ENCODE measurements around the gene E2F1.

The E2F1 gene, protein sequence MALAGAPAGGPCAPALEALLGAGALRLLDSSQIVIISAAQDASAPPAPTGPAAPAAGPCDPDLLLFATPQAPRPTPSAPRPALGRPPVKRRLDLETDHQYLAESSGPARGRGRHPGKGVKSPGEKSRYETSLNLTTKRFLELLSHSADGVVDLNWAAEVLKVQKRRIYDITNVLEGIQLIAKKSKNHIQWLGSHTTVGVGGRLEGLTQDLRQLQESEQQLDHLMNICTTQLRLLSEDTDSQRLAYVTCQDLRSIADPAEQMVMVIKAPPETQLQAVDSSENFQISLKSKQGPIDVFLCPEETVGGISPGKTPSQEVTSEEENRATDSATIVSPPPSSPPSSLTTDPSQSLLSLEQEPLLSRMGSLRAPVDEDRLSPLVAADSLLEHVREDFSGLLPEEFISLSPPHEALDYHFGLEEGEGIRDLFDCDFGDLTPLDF

DNA sequence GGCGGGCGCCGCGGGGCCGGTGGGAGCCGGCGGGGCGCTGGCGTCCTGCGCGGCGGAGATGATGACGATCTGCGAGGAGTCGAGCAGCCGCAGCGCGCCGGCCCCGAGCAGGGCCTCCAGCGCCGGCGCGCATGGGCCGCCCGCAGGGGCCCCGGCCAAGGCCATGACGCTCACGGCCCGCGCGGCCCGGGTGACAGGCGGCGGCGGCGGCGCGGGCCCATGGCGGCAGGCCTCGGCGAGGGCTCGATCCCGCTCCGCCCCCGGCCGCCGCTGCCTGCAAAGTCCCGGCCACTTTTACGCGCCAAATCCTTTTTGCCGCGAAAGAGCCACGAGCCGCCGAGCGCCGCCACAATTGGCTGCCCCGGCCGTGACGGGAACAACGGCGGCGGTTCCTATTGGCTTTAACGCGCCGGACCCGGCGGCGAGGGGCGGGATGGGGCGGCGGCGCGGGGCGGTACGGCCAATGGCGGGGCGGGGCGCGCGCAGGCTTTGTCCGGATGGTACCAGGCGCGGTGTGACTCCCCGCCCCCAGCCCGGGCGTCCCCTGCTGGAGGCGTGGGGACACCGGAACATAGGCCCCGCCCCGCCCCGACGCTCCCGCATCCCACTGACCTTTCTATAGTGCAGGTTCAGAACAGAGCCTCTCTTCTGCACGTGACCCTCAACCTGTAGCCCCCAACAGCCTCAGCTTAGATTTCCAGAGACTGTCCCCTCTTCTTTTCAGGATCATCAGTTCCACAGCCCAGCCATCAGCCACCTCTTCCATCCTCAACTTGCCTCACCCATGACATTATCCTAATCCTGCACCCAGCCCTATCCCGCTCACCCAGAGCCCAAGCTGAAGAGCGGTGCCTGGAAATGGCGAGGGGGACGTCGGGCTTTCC, at the start of gene E2F1:
Gene E2F1 (minus strand): TSS at position 286 of the 884 bp plus-strand sequence. CDS start 121 bp downstream, at position 165.
- peak; percentile 83 to 90 for DNase-seq (ENCODE audit: low read depth in 2 of 2)

DNA sequence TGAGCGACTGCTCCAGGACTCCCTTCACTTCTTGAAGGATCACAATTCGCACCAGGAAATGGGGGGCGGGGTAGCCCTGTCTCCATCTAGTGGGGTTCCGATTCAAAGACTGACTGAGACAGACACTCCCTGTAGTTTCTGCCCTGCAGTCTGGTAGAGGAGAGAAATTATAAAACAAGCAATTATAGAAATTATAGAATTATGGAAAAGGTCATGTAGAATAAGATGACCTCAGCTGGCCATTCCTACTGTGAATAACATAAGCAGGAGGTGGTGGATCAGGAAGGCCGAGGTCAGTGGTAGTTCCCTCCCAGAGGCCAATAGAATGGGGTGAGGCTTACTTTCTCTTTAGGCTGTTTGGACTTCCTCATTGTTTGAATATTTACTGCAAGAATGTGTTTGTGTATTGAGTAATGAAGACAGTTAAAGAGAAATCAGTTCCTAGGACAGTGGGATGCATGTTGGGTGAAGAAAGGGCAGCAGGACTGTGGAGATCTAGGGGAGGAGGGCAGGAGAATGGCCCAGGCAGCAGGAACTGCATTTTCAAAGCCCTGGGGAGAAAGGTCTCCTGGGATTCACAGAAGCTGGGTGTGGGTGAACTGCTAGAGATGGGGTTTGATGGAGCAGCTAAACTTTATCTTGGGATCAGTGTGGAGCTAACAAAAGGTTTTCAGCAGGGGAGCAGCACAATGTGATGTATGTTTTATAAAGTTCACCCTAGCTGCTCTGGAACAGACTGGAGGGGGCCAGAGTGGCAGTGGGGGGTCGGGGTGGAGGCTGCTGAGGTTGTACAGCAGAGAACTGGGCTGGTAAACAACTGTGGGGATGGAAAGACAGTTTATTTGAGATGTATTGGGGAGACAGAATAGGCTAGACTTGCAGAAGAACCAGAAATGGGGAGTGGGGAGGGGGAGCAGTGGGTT, 47.7 kb upstream of the E2F1 start:
- DNase-seq (ENCODE audit: low read depth in 2 of 2), result no peak

DNA sequence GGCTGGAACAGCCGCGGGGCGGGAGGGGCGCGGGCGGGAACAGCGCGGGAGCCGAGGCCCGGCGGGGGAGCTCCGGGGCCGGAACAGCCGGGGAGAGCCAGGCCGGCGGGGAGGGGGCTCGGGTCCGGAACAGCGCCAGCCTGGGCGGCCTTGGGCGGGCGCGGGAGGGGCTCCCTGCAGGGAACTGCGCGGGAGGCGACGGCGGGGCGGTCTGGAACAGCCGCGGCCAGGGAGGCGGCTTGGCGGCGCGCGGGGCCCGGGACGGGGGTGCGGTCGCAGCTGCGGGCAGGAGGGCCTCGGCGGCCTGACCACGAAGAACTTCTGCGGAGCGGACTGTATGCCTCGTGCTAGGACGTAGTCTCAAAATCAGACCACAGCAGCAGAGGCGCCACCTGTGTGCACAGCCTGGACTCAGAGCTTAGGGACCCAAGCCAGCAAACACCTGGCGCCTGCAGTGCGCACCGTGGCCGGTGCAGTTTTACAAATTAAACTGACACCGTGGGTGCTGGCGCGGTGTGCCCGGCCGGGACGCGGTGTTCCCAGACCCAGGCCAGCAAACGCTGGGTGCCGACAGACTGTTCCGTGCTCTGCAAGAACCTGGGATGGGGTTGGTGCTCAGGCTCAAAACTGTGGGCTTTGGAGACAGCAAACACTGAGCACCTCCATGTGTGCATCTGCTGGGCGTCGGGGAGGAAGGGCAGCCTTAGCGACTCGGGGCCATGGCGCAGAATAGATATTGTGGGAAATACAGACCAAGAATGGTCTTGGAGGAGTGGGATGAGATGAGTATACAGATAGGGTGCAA, 46.2 kb upstream of the E2F1 start:
- DNase-seq (ENCODE audit: low read depth in 2 of 2), result peak; percentile 59 to 64

DNA sequence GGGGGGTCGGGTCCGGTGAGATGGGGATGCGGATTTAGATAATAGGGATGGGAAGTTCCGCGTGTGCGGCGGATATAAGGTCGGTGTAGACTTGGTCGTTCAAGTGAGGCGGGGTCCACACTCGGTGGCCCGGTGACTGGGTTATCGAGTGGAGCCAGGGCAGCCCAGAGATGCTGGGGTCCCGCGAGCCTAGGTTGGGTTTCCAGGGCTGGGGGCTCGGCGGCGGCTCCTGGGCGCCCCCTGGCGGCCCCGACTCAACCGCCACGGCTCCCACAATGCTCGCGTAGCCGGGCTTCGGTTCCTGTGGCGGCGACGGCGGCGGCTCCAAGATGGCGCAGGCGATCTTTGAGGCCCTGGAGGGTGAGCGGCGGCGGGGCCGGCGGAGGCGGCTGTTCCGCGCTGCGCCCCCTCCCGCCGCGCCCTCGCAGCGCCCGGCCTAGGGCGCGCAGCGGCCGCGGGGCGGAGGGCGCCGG, 45.5 kb upstream of the E2F1 start, which contains the start of gene ZNF341:
Gene ZNF341 (plus strand): TSS at position 304 of the 473 bp plus-strand sequence. CDS start 26 bp downstream, at position 330.
- DNase-seq (ENCODE audit: low read depth in 2 of 2), result peak; percentile 73 to 78

DNA sequence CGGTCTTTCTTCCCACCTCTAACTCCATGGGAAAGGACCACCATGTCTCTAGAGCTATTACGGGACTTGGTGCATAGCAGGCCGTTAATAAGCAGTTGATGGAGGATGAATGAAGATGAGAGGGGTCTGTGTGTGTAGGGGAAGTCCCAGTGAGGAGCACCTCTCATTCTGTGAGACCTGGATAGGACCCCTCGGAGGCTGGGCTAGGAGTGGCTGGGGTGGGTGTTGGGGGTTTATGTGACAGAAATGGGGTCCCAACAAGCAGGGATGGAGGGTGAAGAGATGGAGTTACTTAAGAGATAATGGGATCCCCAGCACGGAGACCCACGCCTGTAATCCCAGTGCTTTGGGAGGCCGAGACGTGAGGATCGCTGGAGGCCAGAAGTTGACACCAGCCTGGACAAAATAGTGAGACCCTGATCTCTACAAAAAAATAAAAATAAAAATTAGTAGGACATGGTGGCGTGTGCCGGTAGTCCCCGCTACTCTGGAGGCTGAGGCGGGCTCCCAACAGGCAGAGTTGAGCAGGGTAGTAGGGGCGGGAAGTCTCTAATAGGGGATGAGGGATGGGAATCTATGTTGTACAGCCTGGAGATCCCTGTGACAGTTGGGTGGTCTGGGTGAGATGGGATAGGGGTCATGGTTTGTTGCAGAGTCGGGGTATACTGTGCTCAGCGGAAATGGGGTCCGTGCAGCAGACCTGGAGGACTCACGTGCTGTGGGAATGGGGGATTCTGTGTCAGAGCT, 44.9 kb upstream of the E2F1 start:
- no peak for DNase-seq (ENCODE audit: low read depth in 2 of 2)

DNA sequence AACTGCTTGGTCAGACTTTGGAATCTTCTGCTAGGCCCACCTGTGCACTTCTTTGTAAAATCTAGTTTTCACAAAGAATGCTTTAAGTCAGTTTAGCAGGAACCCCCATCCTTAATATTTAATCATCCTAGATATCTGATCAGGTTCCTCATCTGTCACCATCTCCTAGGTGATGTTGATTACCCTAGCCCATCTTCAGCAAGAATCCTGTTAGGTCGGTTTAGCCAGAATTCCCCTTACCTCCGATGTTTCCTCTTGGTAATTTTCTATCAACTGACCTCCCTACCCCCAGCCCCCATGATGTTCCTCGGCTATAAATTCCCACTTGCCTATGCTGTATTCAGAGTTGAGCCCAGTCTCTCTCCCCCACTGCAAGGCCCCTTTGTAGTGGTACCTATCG, 42.9 kb upstream of the E2F1 start:
- DNase-seq (ENCODE audit: low read depth in 2 of 2), result no peak

DNA sequence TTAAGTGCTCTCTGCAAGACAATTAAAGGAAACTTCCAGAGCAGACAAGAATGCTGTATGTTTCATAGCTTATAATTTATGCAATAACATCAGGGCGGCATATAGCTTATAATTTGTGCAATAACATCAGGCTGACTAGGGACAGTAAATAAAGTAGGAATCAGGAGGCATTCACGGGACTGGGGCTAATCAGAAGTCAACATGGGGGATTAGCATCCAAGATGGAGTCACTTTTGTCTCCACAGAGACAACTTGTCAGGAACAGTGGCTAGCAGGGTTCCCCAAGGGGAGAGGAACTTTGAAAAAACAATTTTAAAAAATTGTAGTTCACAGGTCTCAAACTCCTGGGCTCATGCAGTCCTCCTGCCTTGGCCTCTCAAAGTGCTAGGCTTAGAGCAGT, 42.3 kb upstream of the E2F1 start:
- DNase-seq (ENCODE audit: low read depth in 2 of 2), result no peak

DNA sequence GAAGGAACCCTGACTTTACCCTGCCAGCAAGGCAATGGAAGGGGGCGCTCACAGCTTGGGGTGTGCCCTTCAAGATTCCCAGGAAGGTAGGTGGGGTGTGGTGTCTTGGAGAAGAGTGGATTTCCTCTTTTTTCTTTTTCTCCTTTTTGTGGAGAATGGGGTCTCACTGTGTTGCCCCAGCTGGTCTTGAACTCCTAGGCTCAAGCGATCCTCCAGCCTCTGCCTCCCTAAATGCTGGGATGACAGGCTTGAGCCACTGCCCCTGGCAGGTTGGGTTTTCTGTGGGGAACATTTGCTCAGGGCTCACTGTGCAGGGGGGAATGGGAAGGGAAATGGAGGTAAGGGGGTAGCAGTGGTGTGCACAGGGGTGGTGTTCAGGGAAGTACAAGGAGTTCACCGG, 41.6 kb upstream of the E2F1 start:
- no peak for DNase-seq (ENCODE audit: low read depth in 2 of 2)

DNA sequence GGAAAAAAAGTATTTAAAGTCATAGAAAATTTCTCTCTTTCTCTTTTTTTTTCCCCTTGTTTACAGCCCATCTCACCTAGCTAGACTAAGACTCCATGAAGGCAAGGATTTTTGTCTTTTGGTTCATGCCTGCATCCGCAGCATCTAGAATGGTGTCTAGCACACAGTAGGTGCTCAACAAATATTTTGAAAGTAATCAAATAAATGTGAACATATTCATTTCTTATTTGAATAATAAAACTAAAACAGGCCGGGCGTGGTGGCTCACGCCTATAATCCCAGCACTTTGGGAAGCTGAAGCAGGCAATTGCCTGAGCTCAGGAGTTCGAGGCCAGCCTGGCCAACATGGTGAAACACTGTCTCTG, 40.9 kb upstream of the E2F1 start:
- no peak for DNase-seq (ENCODE audit: low read depth in 2 of 2)

DNA sequence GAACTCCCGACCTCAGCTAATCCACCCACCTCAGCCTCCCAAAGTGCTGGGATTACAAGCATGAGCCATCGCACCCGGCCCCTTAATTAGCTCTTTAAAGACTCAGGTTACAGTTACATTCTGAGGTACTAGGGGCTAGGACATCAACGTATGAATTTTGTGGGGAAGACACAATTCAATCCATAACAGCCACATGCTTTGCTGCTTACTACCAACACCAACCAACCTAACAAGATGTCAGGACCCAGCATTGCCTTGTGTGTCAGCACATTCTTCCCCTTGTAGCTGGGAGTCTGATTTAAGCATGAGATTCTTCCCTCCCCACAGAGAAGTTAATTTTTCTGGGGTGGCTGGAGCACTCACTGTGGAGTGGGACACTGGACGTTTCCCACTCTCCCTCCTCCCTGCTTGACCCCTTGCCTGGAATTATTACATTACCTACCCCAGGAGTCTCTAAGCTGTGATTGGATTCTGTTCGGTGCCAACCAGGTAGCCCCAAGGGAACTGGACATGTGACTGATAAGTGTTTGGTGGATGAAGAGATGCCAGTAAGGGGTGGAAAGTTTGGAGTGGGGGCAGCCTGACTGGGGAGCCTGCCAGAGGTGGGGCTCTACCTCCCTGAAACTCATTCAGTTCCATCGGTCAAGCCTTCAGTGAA, 39.6 kb upstream of the E2F1 start:
- DNase-seq (ENCODE audit: low read depth in 2 of 2), result no peak

DNA sequence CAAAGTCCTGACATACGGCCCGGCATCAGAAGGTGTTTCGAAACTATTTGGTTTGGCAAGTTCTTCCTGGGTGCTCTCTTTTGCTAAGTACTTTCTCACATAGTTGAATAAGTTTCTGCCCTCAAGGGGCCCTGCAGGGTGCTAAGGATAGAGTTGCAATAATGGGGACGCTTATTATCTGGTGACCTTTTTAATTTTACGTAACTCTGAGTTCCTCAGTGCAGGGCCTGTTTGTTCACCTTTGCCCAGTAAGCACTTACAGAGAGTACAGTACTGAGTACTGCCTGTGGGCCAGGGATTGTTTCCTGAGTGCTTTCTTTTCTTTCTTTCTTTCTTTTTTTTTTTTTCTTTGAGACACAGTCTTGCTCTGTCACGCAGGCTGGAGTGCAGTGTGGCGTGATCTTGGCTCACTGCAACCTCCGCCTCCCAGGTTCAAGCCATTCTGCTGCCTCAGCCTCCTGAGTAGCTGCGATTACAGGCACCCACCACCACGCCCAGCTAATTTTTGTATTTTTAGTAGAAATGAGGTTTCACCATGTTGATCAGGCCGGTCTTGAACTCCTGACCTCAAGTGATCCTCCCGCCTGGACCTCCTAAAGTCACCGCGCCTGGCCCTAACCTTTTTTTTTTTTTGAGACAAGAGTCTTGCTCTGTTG, 38.4 kb upstream of the E2F1 start:
- DNase-seq (ENCODE audit: low read depth in 2 of 2), result no peak

DNA sequence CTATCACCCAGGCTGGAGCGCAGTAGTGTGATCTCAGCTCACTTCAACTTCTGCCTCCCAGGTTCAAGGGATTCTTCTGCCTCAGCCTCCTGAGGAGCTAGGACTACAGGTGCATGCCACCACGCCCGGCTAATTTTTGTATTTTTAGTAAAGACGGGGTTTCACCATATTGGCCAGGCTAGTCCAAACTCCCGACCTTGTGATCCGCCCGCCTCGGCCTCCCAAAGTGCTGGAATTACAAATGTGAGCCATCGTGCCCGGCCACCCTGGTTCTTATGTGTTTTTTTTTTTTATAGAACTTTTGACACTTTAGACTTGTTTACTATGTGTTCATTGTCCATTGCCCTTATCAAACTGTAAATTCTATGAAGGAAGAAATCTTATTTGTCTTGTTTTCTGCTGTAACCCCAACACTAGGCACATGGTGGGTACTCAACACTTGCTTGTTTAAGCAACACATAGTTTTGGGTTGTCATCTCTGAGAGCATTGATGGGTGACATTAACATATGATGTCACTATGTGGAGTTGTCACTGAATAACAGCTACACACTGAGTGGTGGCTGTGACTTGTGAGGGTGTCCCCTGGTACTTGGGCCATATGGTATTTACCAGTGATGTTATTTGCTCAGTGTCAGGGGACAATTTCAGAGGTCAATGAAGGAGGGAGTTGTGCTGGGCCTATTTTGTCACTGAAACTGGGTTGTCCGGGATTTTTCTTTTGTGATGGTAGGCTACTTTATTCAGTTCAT, 35.4 kb upstream of the E2F1 start:
- no peak for DNase-seq (ENCODE audit: low read depth in 2 of 2)

DNA sequence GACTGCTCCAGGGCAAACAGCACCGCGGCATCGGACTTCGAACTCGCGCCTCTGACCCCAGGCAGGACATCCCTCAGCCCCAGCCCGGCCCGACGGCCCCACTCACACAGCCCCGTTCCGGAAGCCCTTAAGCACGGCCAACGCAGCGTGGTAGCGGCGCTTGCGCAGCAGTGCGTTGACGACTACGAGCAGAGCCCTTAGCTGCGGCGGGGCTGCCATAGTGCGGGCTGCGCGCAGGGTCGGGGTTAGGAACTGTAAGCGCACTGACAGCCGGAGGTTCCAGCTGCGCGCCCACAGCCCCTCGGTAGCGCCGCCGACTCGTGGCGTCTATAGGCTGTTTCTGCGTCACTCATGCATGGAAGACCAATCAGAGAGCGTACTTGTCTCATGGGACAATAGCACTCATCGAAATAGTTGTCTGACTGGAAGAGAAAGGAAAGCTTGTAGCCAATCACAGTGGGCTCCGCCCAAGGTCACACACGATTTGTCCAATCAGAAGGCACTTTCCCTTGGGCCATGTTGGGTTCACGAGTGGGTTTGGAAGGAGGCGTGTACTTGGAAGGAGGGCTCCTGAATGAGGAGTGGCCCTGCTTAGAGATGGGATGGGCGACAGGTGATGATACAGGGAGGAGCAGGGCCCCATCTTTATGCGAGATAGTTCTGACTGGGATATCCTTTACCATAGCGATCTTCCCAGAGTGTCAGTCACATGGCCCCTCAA, 34.0 kb upstream of the E2F1 start, which contains the start of gene PXMP4:
Gene PXMP4 (minus strand): TSS at position 322 of the 721 bp plus-strand sequence. CDS start 103 bp downstream, at position 219.
- peak; percentile 67 to 84 for DNase-seq (ENCODE audit: low read depth in 2 of 2)

DNA sequence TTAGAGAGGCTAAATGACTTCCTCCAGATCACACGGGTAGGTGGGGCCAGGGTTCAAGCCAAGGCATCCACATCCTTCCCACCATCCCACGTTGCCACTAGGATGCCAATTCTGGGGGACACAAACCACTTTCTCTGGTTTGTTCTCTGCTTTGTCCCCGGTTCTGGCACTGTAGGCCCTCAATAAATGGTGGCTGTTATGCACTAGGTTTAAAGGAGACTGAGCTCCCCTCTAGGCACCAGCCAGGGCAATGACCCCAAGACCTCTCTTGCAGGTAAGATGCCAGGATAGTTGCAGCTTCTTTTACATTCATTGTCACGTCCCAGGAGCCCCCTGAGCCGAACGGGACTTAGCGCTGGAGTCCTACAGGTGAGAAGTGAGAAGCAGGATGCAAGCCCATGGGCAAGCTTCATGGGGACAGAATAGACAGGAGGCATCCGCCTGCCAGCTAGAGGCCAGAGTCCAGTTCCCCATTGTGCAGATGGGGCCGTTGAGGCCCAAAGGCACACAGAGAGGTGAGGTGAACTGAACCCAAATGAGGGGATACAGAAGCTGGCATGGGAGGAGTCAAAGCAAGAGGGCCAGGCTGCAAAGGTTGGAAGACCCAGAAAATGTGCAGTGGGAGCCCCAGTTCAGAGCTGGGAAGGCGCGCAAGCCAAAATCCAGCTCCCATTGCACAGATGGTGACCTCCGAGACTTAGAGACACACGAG, 33.2 kb upstream of the E2F1 start:
- no peak for DNase-seq (ENCODE audit: low read depth in 2 of 2)

DNA sequence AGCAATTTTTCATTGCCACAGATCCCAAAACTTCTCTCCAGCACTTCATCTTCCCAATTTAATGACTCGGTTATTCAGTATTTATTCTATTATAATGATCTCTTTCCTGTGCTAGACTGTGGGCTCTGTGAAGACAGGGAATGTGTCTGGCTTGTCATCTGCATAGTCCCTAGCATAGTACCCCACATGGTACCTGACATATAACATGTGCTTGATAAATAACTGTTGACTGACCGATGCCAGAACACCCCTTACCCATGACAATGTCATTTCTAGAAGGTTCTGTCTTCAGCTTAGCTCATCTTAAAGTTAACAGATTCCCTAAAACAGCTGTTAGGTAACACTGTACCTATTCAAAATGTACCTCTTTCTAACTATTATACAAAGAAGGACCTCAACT, 30.3 kb upstream of the E2F1 start:
- DNase-seq (ENCODE audit: low read depth in 2 of 2), result no peak

DNA sequence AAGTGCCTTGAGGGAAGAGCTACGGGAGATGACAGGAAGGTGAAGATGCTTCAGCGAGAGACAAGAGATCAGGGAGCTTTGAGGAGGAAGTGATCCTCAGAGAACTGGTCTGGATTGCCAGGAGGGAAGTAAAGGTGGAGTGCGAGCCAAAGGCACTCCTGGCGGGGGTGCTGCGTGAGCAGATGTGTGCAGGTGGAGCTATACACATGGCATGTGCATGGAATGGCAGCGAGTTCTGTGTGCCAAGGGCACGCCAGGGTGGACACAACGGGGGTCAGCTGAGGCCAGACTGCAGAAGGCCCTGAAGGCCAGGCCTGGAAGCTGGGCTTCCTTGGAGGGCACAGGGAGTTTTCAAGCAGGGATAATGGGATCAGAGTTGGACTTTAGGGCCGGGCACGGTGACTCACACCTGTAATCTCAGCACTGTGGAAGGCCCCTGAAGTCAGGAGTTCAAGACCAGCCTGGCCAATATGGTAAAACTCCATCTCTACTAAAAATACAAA, 27.7 kb upstream of the E2F1 start:
- DNase-seq (ENCODE audit: low read depth in 2 of 2), result no peak

DNA sequence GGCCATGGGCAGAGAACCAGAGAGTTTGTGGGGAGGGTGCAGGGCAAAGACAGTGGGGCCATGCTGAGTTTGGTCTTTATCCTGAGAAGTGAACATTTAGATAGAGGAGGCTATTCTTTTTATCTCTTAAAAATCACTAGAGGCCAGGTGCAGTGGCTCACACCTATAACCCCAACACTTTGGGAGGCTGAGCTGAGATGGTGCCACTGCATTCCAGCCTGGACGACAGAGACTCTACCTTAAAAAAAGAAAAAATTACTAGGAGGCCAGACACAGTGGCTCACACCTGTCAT, 25.2 kb upstream of the E2F1 start:
- no peak for DNase-seq (ENCODE audit: low read depth in 2 of 2)
